ENCODE results near the gene VOPP1.

Gene VOPP1

GRCh38 chr7:55437375-55437774, 134.9 kb downstream of the VOPP1 start:
- Histone ChIP-seq H3K36me3 (ENCODE audit: control insufficient read depth in 1 of 2, insufficient read depth in 2 of 2, low read depth in 1 of 2, low read length in 2 of 2) (peaks cover 0 to 7% of the 10 kb centered on the region in 2 experiments), H3K27ac (ENCODE audit: low read length, poor library complexity, severe bottlenecking) (no peak overlapping the region), H2AK5ac (ENCODE audit: low read length, severe bottlenecking) (no peak overlapping the region), H2BK12ac (ENCODE audit: low read length in 2 of 2) (no peak overlapping the region), H3K27me3 (ENCODE audit: control insufficient read depth in 1 of 2, insufficient read depth in 1 of 2, low read length in 2 of 2) (no peaks in the 10 kb centered on the region), H3K9me3 (ENCODE audit: control insufficient read depth, low read length) (no peaks in the 10 kb centered on the region), H3K23ac (ENCODE audit: low read length in 2 of 2) (no peak overlapping the region), H3K4me2 (ENCODE audit: low read length, poor library complexity, severe bottlenecking) (no peak overlapping the region), H2BK5ac (ENCODE audit: low read depth, low read length, poor library complexity, severe bottlenecking) (no peak overlapping the region), H3K9ac (ENCODE audit: low read length) (no peak overlapping the region), H3K4me1 (ENCODE audit: control insufficient read depth, insufficient read depth, low read depth, low read length) (no peaks in the 10 kb centered on the region), H4K8ac (ENCODE audit: low read length) (no peak overlapping the region), H2BK120ac (ENCODE audit: low read depth, low read length) (no peak overlapping the region), H3K4ac (ENCODE audit: low read depth in 1 of 2, low read length in 2 of 2) (no peak overlapping the region), H3K14ac (ENCODE audit: low read length in 2 of 2) (no peak overlapping the region), H3K18ac (ENCODE audit: low read depth in 1 of 2, low read length in 2 of 2) (no peak overlapping the region), H2AFZ (ENCODE audit: low read depth, low read length) (no peak overlapping the region), H2BK15ac (ENCODE audit: low read depth, poor library complexity, severe bottlenecking) (no peak overlapping the region), H4K91ac (ENCODE audit: low read length) (no peak overlapping the region), H3K4me3 (ENCODE audit: insufficient read depth in 1 of 2, low read depth in 1 of 2, low read length in 2 of 2) (no peak overlapping the region), H3K79me1 (replicated peaks; ENCODE audit: low read length, poor library complexity, severe bottlenecking) (no peaks in the 10 kb centered on the region)
- DNase-seq: no peak
- 82% methylated on average over 1 of the region's 1 CpG for WGBS

- H3K27ac ChIP-seq (ENCODE audit: low read length, poor library complexity, severe bottlenecking): no peak overlapping the region
Measured at GRCh38 chr7:55436457-55436856, 135.8 kb downstream of the VOPP1 start.

GRCh38 chr7:55435466-55435865, 136.8 kb downstream of the VOPP1 start:
- 88% methylated on average over 10 of the region's 10 CpGs for WGBS
- no peak overlapping the region for H3K4me2 ChIP-seq (ENCODE audit: low read length, poor library complexity, severe bottlenecking)
- no peak for DNase-seq
- no peak overlapping the region for H2BK5ac ChIP-seq (ENCODE audit: low read depth, low read length, poor library complexity, severe bottlenecking)
- H3K23ac ChIP-seq (ENCODE audit: low read length in 2 of 2): no peak overlapping the region
- H3K4me1 ChIP-seq (ENCODE audit: control insufficient read depth, insufficient read depth, low read depth, low read length): no peaks in the 10 kb centered on the region
- no peak overlapping the region for H2BK120ac ChIP-seq (ENCODE audit: low read depth, low read length)
- H3K79me1 ChIP-seq (replicated peaks; ENCODE audit: low read length, poor library complexity, severe bottlenecking): no peaks in the 10 kb centered on the region
- no peaks in the 10 kb centered on the region for H3K27me3 ChIP-seq (ENCODE audit: control insufficient read depth in 1 of 2, insufficient read depth in 1 of 2, low read length in 2 of 2)
- H3K18ac ChIP-seq (ENCODE audit: low read depth in 1 of 2, low read length in 2 of 2): no peak overlapping the region
- no peak overlapping the region for H3K14ac ChIP-seq (ENCODE audit: low read length in 2 of 2)
- no peak overlapping the region for H2BK15ac ChIP-seq (ENCODE audit: low read depth, poor library complexity, severe bottlenecking)
- no peak overlapping the region for H3K27ac ChIP-seq (ENCODE audit: low read length, poor library complexity, severe bottlenecking)
- H3K9me3 ChIP-seq (ENCODE audit: control insufficient read depth, low read length): no peaks in the 10 kb centered on the region
- H2AFZ ChIP-seq (ENCODE audit: low read depth, low read length): no peak overlapping the region
- H2BK12ac ChIP-seq (ENCODE audit: low read length in 2 of 2): no peak overlapping the region
- H4K8ac ChIP-seq (ENCODE audit: low read length): no peak overlapping the region
- no peak overlapping the region for H3K4ac ChIP-seq (ENCODE audit: low read depth in 1 of 2, low read length in 2 of 2)
- no peak overlapping the region for H2AK5ac ChIP-seq (ENCODE audit: low read length, severe bottlenecking)
- no peak overlapping the region for H3K4me3 ChIP-seq (ENCODE audit: insufficient read depth in 1 of 2, low read depth in 1 of 2, low read length in 2 of 2)
- no peak overlapping the region for H4K91ac ChIP-seq (ENCODE audit: low read length)
- H3K36me3 ChIP-seq (ENCODE audit: control insufficient read depth in 1 of 2, insufficient read depth in 2 of 2, low read depth in 1 of 2, low read length in 2 of 2): peaks cover 6 to 8% of the 10 kb centered on the region in 2 experiments
- no peak overlapping the region for H3K9ac ChIP-seq (ENCODE audit: low read length)

More at GRCh38 chr7:55436457-55436856, 135.8 kb downstream of the VOPP1 start:
- Histone ChIP-seq H2BK12ac (ENCODE audit: low read length in 2 of 2) (no peak overlapping the region), H3K9ac (ENCODE audit: low read length) (no peak overlapping the region), H3K36me3 (ENCODE audit: control insufficient read depth in 1 of 2, insufficient read depth in 2 of 2, low read depth in 1 of 2, low read length in 2 of 2) (peaks cover 6 to 7% of the 10 kb centered on the region in 2 experiments), H3K23ac (ENCODE audit: low read length in 2 of 2) (no peak overlapping the region), H3K18ac (ENCODE audit: low read depth in 1 of 2, low read length in 2 of 2) (no peak overlapping the region), H2AK5ac (ENCODE audit: low read length, severe bottlenecking) (no peak overlapping the region), H4K91ac (ENCODE audit: low read length) (no peak overlapping the region), H3K9me3 (ENCODE audit: control insufficient read depth, low read length) (no peaks in the 10 kb centered on the region), H4K8ac (ENCODE audit: low read length) (no peak overlapping the region), H3K4me1 (ENCODE audit: control insufficient read depth, insufficient read depth, low read depth, low read length) (no peaks in the 10 kb centered on the region), H3K4me2 (ENCODE audit: low read length, poor library complexity, severe bottlenecking) (no peak overlapping the region), H3K4me3 (ENCODE audit: insufficient read depth in 1 of 2, low read depth in 1 of 2, low read length in 2 of 2) (no peak overlapping the region), H2BK5ac (ENCODE audit: low read depth, low read length, poor library complexity, severe bottlenecking) (no peak overlapping the region), H3K79me1 (replicated peaks; ENCODE audit: low read length, poor library complexity, severe bottlenecking) (no peaks in the 10 kb centered on the region), H2BK120ac (ENCODE audit: low read depth, low read length) (no peak overlapping the region), H3K14ac (ENCODE audit: low read length in 2 of 2) (no peak overlapping the region), H3K27me3 (ENCODE audit: control insufficient read depth in 1 of 2, insufficient read depth in 1 of 2, low read length in 2 of 2) (no peaks in the 10 kb centered on the region), H2BK15ac (ENCODE audit: low read depth, poor library complexity, severe bottlenecking) (no peak overlapping the region), H2AFZ (ENCODE audit: low read depth, low read length) (no peak overlapping the region), H3K4ac (ENCODE audit: low read depth in 1 of 2, low read length in 2 of 2) (no peak overlapping the region)
- WGBS: 69% methylated on average over 10 of the region's 10 CpGs
- no peak for DNase-seq

GRCh38 chr7:55432939-55433784, 139.1 kb downstream of the VOPP1 start:
- Histone ChIP-seq H3K36me3 (ENCODE audit: control insufficient read depth in 1 of 2, insufficient read depth in 2 of 2, low read depth in 1 of 2, low read length in 2 of 2) (peaks cover 4 to 15% of the 10 kb centered on the region in 2 experiments), H3K4ac (ENCODE audit: low read depth in 1 of 2, low read length in 2 of 2) (no peak overlapping the region), H3K14ac (ENCODE audit: low read length in 2 of 2) (no peak overlapping the region), H4K8ac (ENCODE audit: low read length) (no peak overlapping the region), H2BK15ac (ENCODE audit: low read depth, poor library complexity, severe bottlenecking) (no peak overlapping the region), H4K91ac (ENCODE audit: low read length) (no peak overlapping the region), H3K4me3 (ENCODE audit: insufficient read depth in 1 of 2, low read depth in 1 of 2, low read length in 2 of 2) (no peak overlapping the region), H3K9ac (ENCODE audit: low read length) (no peak overlapping the region), H2BK120ac (ENCODE audit: low read depth, low read length) (no peak overlapping the region), H2BK12ac (ENCODE audit: low read length in 2 of 2) (no peak overlapping the region), H3K27ac (ENCODE audit: low read length, poor library complexity, severe bottlenecking) (no peak overlapping the region), H2BK5ac (ENCODE audit: low read depth, low read length, poor library complexity, severe bottlenecking) (no peak overlapping the region), H3K27me3 (ENCODE audit: control insufficient read depth in 1 of 2, insufficient read depth in 1 of 2, low read length in 2 of 2) (no peaks in the 10 kb centered on the region), H3K79me1 (replicated peaks; ENCODE audit: low read length, poor library complexity, severe bottlenecking) (no peaks in the 10 kb centered on the region), H3K4me2 (ENCODE audit: low read length, poor library complexity, severe bottlenecking) (no peak overlapping the region), H3K9me3 (ENCODE audit: control insufficient read depth, low read length) (no peaks in the 10 kb centered on the region), H3K18ac (ENCODE audit: low read depth in 1 of 2, low read length in 2 of 2) (no peak overlapping the region), H2AK5ac (ENCODE audit: low read length, severe bottlenecking) (no peak overlapping the region), H3K23ac (ENCODE audit: low read length in 2 of 2) (no peak overlapping the region), H3K4me1 (ENCODE audit: control insufficient read depth, insufficient read depth, low read depth, low read length) (no peaks in the 10 kb centered on the region), H2AFZ (ENCODE audit: low read depth, low read length) (no peak overlapping the region)
- WGBS: 80% methylated on average over 12 of the region's 13 CpGs
- DNase-seq: peak; percentile 44
